ENCODE data around the gene ANKMY1.

The ANKMY1 gene

DNA sequence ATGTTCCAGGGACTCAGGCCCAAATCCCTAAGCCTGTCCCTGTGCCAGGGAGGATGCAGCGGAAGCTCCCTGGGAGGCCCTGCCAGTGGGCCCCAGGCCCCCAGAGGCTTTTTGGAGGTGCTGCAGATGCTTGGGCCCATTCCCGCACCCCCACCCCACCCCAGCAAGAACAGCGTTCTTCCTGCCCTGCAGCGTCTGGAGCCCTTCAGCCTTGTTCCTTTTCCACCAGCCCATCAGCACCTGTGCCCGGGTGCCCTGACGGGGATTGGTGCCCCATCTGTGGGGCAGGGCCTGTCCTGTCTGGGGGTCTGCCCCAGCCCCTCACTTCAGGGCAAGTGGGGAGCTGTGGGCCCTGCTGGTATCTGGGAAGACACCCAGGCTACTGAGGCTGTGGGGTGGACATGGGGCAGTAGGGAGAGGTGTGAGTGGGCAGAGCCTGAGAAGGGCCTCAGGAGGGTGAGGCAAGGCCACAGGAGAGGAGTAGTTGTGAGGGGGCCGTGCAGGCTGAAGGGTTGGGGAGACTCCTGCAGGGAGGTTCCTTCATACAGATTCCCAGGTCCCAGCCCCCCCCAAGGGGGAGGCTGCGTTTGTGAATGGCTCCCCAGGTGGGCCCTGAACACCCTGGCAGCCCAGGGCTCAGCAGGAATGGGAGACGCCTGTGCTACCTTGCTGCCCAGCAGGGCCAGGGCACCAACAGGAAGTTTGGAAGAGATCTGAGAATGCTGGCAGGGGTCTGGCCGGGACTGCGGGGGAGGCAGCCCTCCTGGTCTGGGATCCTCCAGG, 12.9 kb upstream of the ANKMY1 start:
- no peak overlapping the region for H3K27ac ChIP-seq (ENCODE audit: low read length)

GRCh38 chr2:240569998-240570530, 12.3 kb upstream of the ANKMY1 start:
- H3K9ac ChIP-seq (ENCODE audit: low read length): peak overlapping the region; percentile 84; the same call in 1 of the 2 replicates
- H3K79me2 ChIP-seq (ENCODE audit: low read length): peaks cover 26% of the 10 kb centered on the region
- no peaks in the 10 kb centered on the region for H3K9me3 ChIP-seq (ENCODE audit: insufficient read depth, low read length)
- peaks cover 30% of the 10 kb centered on the region for H3K4me1 ChIP-seq (ENCODE audit: low read length)
- TF ChIP-seq EZH2phosphoT487 (IDR thresholded peaks at IDR 0.05; ENCODE audit: low read depth): no peak
- no peak for TF ChIP-seq CTCF (IDR thresholded peaks at IDR 0.05; ENCODE audit: low read depth, low read length)
- no peak overlapping the region for H3K27ac ChIP-seq (ENCODE audit: low read length)
- H3K27me3 ChIP-seq (ENCODE audit: low read depth, low read length): no peaks in the 10 kb centered on the region
- no peaks in the 10 kb centered on the region for H3K36me3 ChIP-seq (replicated peaks; ENCODE audit: low read depth, low read length)
- peak overlapping the region; percentile 85; the same call in 1 of the 2 replicates for H3K4me3 ChIP-seq (ENCODE audit: low read length)
- no peak overlapping the region for H2AFZ ChIP-seq (ENCODE audit: low read depth, low read length)
- H4K20me1 ChIP-seq (ENCODE audit: insufficient read depth, low read length): peaks cover 9% of the 10 kb centered on the region; the same call in 1 of the 2 replicates
- H3K4me2 ChIP-seq (ENCODE audit: low read length): peak overlapping the region; percentile 95; the same call in 1 of the 2 replicates

More for the DNA sequence above, 12.9 kb upstream of the ANKMY1 start:
- Histone ChIP-seq H3K36me3 (replicated peaks; ENCODE audit: low read depth, low read length) (no peaks in the 10 kb centered on the region), H4K20me1 (ENCODE audit: insufficient read depth, low read length) (peaks cover 9% of the 10 kb centered on the region; the same call in 1 of the 2 replicates), H3K4me3 (ENCODE audit: low read length) (no peak overlapping the region), H3K4me2 (ENCODE audit: low read length) (no peak overlapping the region), H3K79me2 (ENCODE audit: low read length) (peaks cover 26% of the 10 kb centered on the region), H2AFZ (ENCODE audit: low read depth, low read length) (no peak overlapping the region), H3K9ac (ENCODE audit: low read length) (no peak overlapping the region), H3K27me3 (ENCODE audit: low read depth, low read length) (no peaks in the 10 kb centered on the region), H3K9me3 (ENCODE audit: insufficient read depth, low read length) (no peaks in the 10 kb centered on the region), H3K4me1 (ENCODE audit: low read length) (peaks cover 23% of the 10 kb centered on the region)
- TF ChIP-seq EZH2phosphoT487 (IDR thresholded peaks at IDR 0.05; ENCODE audit: low read depth): no peak
- no peak for TF ChIP-seq CTCF (IDR thresholded peaks at IDR 0.05; ENCODE audit: low read depth, low read length)

DNA sequence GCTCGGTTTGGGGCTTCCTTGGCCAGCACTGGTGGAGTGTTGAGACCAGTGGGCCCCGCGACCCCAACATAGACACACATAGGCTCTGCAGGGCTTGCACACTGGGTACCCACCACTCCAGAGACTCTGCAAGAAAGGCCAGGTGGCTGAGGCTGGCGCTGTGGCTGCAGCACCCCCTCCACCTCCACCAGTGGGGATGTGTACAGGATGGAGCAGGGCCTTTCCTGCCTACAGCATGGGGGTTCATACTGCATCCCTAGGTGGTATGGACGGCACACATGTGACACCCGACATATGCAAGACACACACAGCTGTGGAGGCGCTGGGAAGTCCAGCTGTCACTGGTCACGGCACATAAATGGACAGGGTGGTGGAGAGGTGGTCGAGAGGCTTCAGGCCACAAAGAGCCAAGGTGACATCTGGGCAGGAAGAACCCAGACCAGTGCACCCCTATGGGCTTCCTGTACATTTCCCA, 11.8 kb upstream of the ANKMY1 start:
- Histone ChIP-seq H3K4me3 (ENCODE audit: low read length) (peak overlapping the region; percentile 85), H3K9ac (ENCODE audit: low read length) (peak overlapping the region; percentile 84), H3K4me1 (ENCODE audit: low read length) (peaks cover 35% of the 10 kb centered on the region)

More for the DNA sequence above, 11.8 kb upstream of the ANKMY1 start:
- Histone ChIP-seq H3K36me3 (replicated peaks; ENCODE audit: low read depth, low read length) (no peaks in the 10 kb centered on the region), H3K4me2 (ENCODE audit: low read length) (peak overlapping the region; percentile 95), H4K20me1 (ENCODE audit: insufficient read depth, low read length) (peaks cover 9% of the 10 kb centered on the region; the same call in 1 of the 2 replicates), H3K9me3 (ENCODE audit: insufficient read depth, low read length) (no peaks in the 10 kb centered on the region), H3K79me2 (ENCODE audit: low read length) (peaks cover 26% of the 10 kb centered on the region), H2AFZ (ENCODE audit: low read depth, low read length) (no peak overlapping the region), H3K27ac (ENCODE audit: low read length) (no peak overlapping the region), H3K27me3 (ENCODE audit: low read depth, low read length) (no peaks in the 10 kb centered on the region)
- TF ChIP-seq EZH2phosphoT487 (IDR thresholded peaks at IDR 0.05; ENCODE audit: low read depth) (no peak), CTCF (IDR thresholded peaks at IDR 0.05; ENCODE audit: low read depth, low read length) (no peak)

Measured in OCI-LY3 (cell line).